SK-N-SH treated with all-trans-retinoic acid at 6 μM for 48 hours (cell line): ENCODE data around the gene RFNG.

ENCODE experiments used
- ATAC-seq: fragments of 200-7000 bp; cut with Tn5 transposase; 3 replicates; pipeline ENCODE4 v1.9.1; 2020; ENCODE audit warnings: mild to moderate bottlenecking, moderate library complexity
- BACH2 ChIP-seq: fragments of 250-450 bp; sonication (Bioruptor Pico); IDR thresholded peaks from 2 replicates; pipeline ENCODE4 v1.9.0; 2021; ENCODE audit warnings: mild to moderate bottlenecking, borderline replicate concordance
- CSDC2 ChIP-seq: fragments of 250-450 bp; sonication (Bioruptor Pico); IDR thresholded peaks from 2 replicates; pipeline ENCODE4 v1.5.0; 2020; ENCODE audit warnings: mild to moderate bottlenecking, moderate library complexity
- GLIS3 ChIP-seq: fragments of 250-450 bp; sonication (Bioruptor Pico); IDR thresholded peaks from 2 replicates; pipeline ENCODE4 v1.5.0; 2020; ENCODE audit warnings: mild to moderate bottlenecking, moderate library complexity
- ISL1 ChIP-seq: fragments of 250-450 bp; sonication (Bioruptor Pico); IDR thresholded peaks from 2 replicates; pipeline ENCODE4 v2.1.2; 2022; ENCODE audit warnings: mild to moderate bottlenecking, moderate library complexity
- OSR1 ChIP-seq: fragments of 250-450 bp; sonication (Bioruptor Pico); IDR thresholded peaks from 2 replicates; pipeline ENCODE4 v1.8.0; 2022; ENCODE audit warnings: moderate library complexity, mild to moderate bottlenecking, inconsistent platforms
- PATZ1 ChIP-seq: fragments of 250-450 bp; sonication (Bioruptor Pico); IDR thresholded peaks from 2 replicates; pipeline ENCODE4 v1.8.0; 2020; ENCODE audit warnings: mild to moderate bottlenecking, moderate library complexity, borderline replicate concordance
- PPARA ChIP-seq: fragments of 250-450 bp; sonication (Bioruptor Pico); IDR thresholded peaks from 2 replicates; pipeline ENCODE4 v1.5.0; 2020; ENCODE audit warnings: mild to moderate bottlenecking, borderline replicate concordance
- RARB ChIP-seq: fragments of 250-450 bp; sonication (Bioruptor Pico); IDR thresholded peaks from 2 replicates; pipeline ENCODE4 v1.8.0; 2021; ENCODE audit warnings: mild to moderate bottlenecking, moderate library complexity
- TCF4 ChIP-seq: fragments of 250-450 bp; sonication (Bioruptor Pico); IDR thresholded peaks from 2 replicates; pipeline ENCODE4 v1.8.0; 2021; ENCODE audit warnings: mild to moderate bottlenecking, moderate library complexity, borderline replicate concordance
- TOX ChIP-seq: fragments of 250-450 bp; sonication (Bioruptor Pico); IDR thresholded peaks from 2 replicates; pipeline ENCODE4 v1.8.0; 2021; ENCODE audit warnings: mild to moderate bottlenecking, moderate library complexity, borderline replicate concordance
- TSHZ2 ChIP-seq: fragments of 250-450 bp; sonication (Bioruptor Pico); IDR thresholded peaks from 2 replicates; pipeline ENCODE4 v1.5.0; 2020; ENCODE audit warnings: mild to moderate bottlenecking, moderate library complexity
- ZC3H10 ChIP-seq: fragments of 250-450 bp; sonication (Bioruptor Pico); IDR thresholded peaks from 2 replicates; pipeline ENCODE4 v1.5.1; 2021; ENCODE audit warnings: mild to moderate bottlenecking, moderate library complexity
- ZFP30 ChIP-seq: fragments of 450-650 bp; formaldehyde crosslinking; IDR thresholded peaks from 2 replicates; pipeline ENCODE4 v1.5.0; 2022; ENCODE audit warnings: mild to moderate bottlenecking, moderate library complexity
- ZNF565 ChIP-seq: fragments of 450-650 bp; formaldehyde crosslinking; conservative IDR thresholded peaks from 2 replicates; pipeline ENCODE4 v1.5.0; 2020; ENCODE audit warnings: low read depth, mild to moderate bottlenecking, moderate library complexity
- ZNF70 ChIP-seq: fragments of 450-650 bp; formaldehyde crosslinking; IDR thresholded peaks from 2 replicates; pipeline ENCODE4 v1.5.0; 2020; ENCODE audit warnings: mild to moderate bottlenecking, moderate library complexity
- ZNF8 ChIP-seq: fragments of 450-650 bp; formaldehyde crosslinking; IDR thresholded peaks from 2 replicates; pipeline ENCODE4 v1.5.0; 2020; ENCODE audit warnings: mild to moderate bottlenecking, moderate library complexity
- TF ChIP-seq, protein P1 (sequence below): fragments of 250-450 bp; sonication (Bioruptor Pico); IDR thresholded peaks from 2 replicates; pipeline ENCODE4 v1.8.0; 2021; ENCODE audit warnings: low read depth, mild to moderate bottlenecking, moderate library complexity, borderline replicate concordance
- TF ChIP-seq, protein P2 (sequence below): fragments of 250-450 bp; sonication (Bioruptor Pico); IDR thresholded peaks from 2 replicates; pipeline ENCODE4 v1.5.1; 2020; ENCODE audit warnings: low read depth, mild to moderate bottlenecking, moderate library complexity

RFNG gene

DNA sequence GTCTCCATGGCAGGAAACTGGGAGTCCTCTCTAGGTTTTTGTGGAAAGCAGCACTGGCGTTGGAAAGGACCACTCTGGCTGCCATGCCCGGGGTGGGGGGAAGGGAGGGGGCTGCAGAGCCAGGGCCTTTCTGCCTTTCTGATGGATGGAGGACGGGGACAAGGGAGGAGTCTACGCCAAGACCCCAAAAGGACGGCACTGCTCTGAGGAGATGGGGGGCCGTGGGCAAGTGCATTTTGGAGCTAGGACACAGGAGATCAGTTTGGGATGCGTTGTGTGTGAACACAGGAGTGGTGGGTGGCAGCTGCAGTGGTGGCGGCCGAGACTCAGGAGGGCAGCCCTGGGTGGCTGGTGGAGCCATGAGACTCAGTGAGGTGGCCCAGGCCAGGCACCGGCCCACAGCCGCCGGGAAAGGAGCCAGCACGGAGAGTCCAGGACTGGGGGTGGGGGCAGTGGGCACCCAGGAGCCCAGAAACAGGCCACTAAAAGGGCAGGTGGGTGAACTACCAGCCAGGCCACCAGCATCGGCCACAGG, 31.0 kb downstream of the RFNG start:
- no peak for TF ChIP-seq TOX (CRISPR knock-in tag)
- no peak for TF ChIP-seq BACH2
- TF ChIP-seq TCF4: no peak
- no peak for TF ChIP-seq ZNF70 (CRISPR knock-in tag)
- no peak for TF ChIP-seq RARB
- TF ChIP-seq ZC3H10 (CRISPR knock-in tag): no peak
- TF ChIP-seq ZNF8 (CRISPR knock-in tag): no peak
- TF ChIP-seq PATZ1 (CRISPR knock-in tag): no peak
- no peak for TF ChIP-seq CSDC2 (CRISPR knock-in tag)
- TF ChIP-seq TSHZ2 (CRISPR knock-in tag): no peak
- TF ChIP-seq ZFP30: no peak
- TF ChIP-seq, protein P1, sequence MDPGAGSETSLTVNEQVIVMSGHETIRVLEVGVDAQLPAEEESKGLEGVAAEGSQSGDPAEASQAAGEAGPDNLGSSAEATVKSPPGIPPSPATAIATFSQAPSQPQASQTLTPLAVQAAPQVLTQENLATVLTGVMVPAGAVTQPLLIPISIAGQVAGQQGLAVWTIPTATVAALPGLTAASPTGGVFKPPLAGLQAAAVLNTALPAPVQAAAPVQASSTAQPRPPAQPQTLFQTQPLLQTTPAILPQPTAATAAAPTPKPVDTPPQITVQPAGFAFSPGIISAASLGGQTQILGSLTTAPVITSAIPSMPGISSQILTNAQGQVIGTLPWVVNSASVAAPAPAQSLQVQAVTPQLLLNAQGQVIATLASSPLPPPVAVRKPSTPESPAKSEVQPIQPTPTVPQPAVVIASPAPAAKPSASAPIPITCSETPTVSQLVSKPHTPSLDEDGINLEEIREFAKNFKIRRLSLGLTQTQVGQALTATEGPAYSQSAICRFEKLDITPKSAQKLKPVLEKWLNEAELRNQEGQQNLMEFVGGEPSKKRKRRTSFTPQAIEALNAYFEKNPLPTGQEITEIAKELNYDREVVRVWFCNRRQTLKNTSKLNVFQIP (CRISPR knock-in tag): no peak
- no peak for TF ChIP-seq ZNF565 (CRISPR knock-in tag)
- TF ChIP-seq ISL1: no peak
- no peak for TF ChIP-seq OSR1 (CRISPR knock-in tag)
- ATAC-seq: no peak

GRCh38 chr17:82019690-82020571, 31.7 kb downstream of the RFNG start:
- no peak for TF ChIP-seq BACH2
- no peak for TF ChIP-seq TOX (CRISPR knock-in tag)
- no peak for TF ChIP-seq OSR1 (CRISPR knock-in tag)
- no peak for TF ChIP-seq TCF4
- TF ChIP-seq ZNF565 (CRISPR knock-in tag): no peak
- TF ChIP-seq, protein P2, sequence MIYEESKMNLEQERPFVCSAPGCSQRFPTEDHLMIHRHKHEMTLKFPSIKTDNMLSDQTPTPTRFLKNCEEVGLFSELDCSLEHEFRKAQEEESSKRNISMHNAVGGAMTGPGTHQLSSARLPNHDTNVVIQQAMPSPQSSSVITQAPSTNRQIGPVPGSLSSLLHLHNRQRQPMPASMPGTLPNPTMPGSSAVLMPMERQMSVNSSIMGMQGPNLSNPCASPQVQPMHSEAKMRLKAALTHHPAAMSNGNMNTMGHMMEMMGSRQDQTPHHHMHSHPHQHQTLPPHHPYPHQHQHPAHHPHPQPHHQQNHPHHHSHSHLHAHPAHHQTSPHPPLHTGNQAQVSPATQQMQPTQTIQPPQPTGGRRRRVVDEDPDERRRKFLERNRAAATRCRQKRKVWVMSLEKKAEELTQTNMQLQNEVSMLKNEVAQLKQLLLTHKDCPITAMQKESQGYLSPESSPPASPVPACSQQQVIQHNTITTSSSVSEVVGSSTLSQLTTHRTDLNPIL: no peak
- TF ChIP-seq RARB: no peak
- TF ChIP-seq, protein P1 (CRISPR knock-in tag): no peak
- no peak for TF ChIP-seq PATZ1 (CRISPR knock-in tag)
- no peak for TF ChIP-seq GLIS3
- TF ChIP-seq ZNF70 (CRISPR knock-in tag): no peak
- no peak for TF ChIP-seq PPARA (CRISPR knock-in tag)
- no peak for TF ChIP-seq ZNF8 (CRISPR knock-in tag)
- TF ChIP-seq, all 23 proteins: peak for 0
- ATAC-seq: peak; percentile 4; the same call in 1 of the 3 replicates
